Liver (tissue), 9 donors: Measurements from ENCODE around the gene PTH1R. TPM values are rescaled to one million over a fixed set of nuclear protein-coding genes. Genes with fewer than 3 reads are reported as not detected.
A peak's percentile ranks its signal among the peaks of the same experiment; 100 is the strongest.

Source experiments
- DNase-seq: peaks from one replicate; pipeline ENCODE4 v3.0.0-alpha.2; 2017; ENCODE audit warnings: low spot score
- H3K27ac ChIP-seq, 2 donors: one replicate each; pipeline ENCODE4 v1.7.0; 2013; ENCODE audit warnings: inconsistent platforms in 2 of 2, low read length in 2 of 2, control low read depth in 1 of 2, low read depth in 1 of 2, mild to moderate bottlenecking in 1 of 2
- H3K27me3 ChIP-seq, 4 donors: one replicate each; pipeline versions ENCODE4 v1.6.1 to v1.7.0; 2013; ENCODE audit warnings: low read length in 3 of 4, inconsistent platforms in 1 of 4, mild to moderate bottlenecking in 1 of 4, moderate library complexity in 1 of 4; ENCODE audit not compliant: control insufficient read depth in 4 of 4, insufficient read depth in 4 of 4
- H3K36me3 ChIP-seq, 4 donors: one replicate each; pipeline versions ENCODE4 v1.6.1 to v1.7.0; 2013; ENCODE audit warnings: low read length in 3 of 4, mild to moderate bottlenecking in 3 of 4, low read depth in 1 of 4, moderate library complexity in 1 of 4; ENCODE audit not compliant: control insufficient read depth in 4 of 4, insufficient read depth in 3 of 4
- H3K4me1 ChIP-seq, 4 donors: one replicate each; pipeline versions ENCODE4 v1.6.1 to v1.7.0; 2013; ENCODE audit warnings: low read length in 3 of 4, mild to moderate bottlenecking in 3 of 4, moderate library complexity in 1 of 4; ENCODE audit not compliant: control insufficient read depth in 4 of 4, insufficient read depth in 4 of 4
- H3K4me3 ChIP-seq, 3 donors: one replicate each; pipeline versions ENCODE4 v1.6.1 to v1.7.0; 2013; ENCODE audit warnings: low read length in 3 of 3, control low read depth in 1 of 3, low read depth in 1 of 3, mild to moderate bottlenecking in 1 of 3
- H3K9ac ChIP-seq, 2 donors: one replicate each; pipeline ENCODE4 v1.7.0; 2013; ENCODE audit warnings: low read length in 2 of 2, mild to moderate bottlenecking in 2 of 2, moderate library complexity in 2 of 2, control low read depth in 1 of 2, low read depth in 1 of 2
- H3K9me3 ChIP-seq, 4 donors: one replicate each; pipeline versions ENCODE4 v1.6.1 to v1.7.0; 2013; ENCODE audit warnings: low read length in 3 of 4; ENCODE audit not compliant: control insufficient read depth in 4 of 4
- ATF3 ChIP-seq: IDR thresholded peaks from 2 replicates; pipeline ENCODE4 v1.6.1; 2016; ENCODE audit warnings: antibody characterized with exemption
- FOXA1 ChIP-seq: IDR thresholded peaks from 2 replicates; pipeline ENCODE4 v1.6.1; 2016; ENCODE audit warnings: antibody characterized with exemption
- FOXA2 ChIP-seq: IDR thresholded peaks from 2 replicates; pipeline ENCODE4 v1.6.1; 2016; ENCODE audit warnings: antibody characterized with exemption
- GABPA ChIP-seq, 2 donors: IDR thresholded peaks in 1 of 2; conservative IDR thresholded peaks in 1 of 2; 2 replicates each; pipeline ENCODE4 v1.6.1; 2016; ENCODE audit warnings: antibody characterized with exemption in 2 of 2, mild to moderate bottlenecking in 1 of 2, moderate library complexity in 1 of 2
- HNF4G ChIP-seq: IDR thresholded peaks from 2 replicates; pipeline ENCODE4 v1.6.1; 2016; ENCODE audit warnings: antibody characterized with exemption
- JUND ChIP-seq, 2 donors: IDR thresholded peaks; 2 replicates each; pipeline ENCODE4 v1.6.1; 2016; ENCODE audit warnings: antibody characterized with exemption in 2 of 2
- MAX ChIP-seq: IDR thresholded peaks from 2 replicates; pipeline ENCODE4 v1.6.1; 2016; ENCODE audit warnings: antibody characterized with exemption
- NR2F2 ChIP-seq: IDR thresholded peaks from 2 replicates; pipeline ENCODE4 v1.6.1; 2016; ENCODE audit warnings: antibody characterized with exemption
- RXRA ChIP-seq, 2 donors: IDR thresholded peaks; 2 replicates each; pipeline ENCODE4 v1.6.1; 2017 to 2018; ENCODE audit warnings: antibody characterized with exemption in 2 of 2, mild to moderate bottlenecking in 1 of 2
- SP1 ChIP-seq: IDR thresholded peaks from 2 replicates; pipeline ENCODE4 v1.6.1; 2018; ENCODE audit warnings: antibody characterized with exemption, mild to moderate bottlenecking
- YY1 ChIP-seq: IDR thresholded peaks from 2 replicates; pipeline ENCODE4 v1.6.1; 2016; ENCODE audit warnings: antibody characterized with exemption, mild to moderate bottlenecking
- ZBTB33 ChIP-seq: IDR thresholded peaks from 2 replicates; pipeline ENCODE4 v1.6.1; 2016; ENCODE audit warnings: antibody characterized with exemption
- WGBS: extraction: QIAGEN DNeasy Blood & Tissue Kit; methylation state at CpG from one replicate; pipeline ENCODE4 v1.1.7; 2013; 5-methylcytosine and 5-hydroxymethylcytosine counted together
- polyA plus RNA-seq, 2 donors: library from polyadenylated mRNA; stranded (reverse) in 1 of 2; unstranded in 1 of 2; fragments of 200-250 nt in 1 of 2; fragments of >200 nt in 1 of 2; fragmentation: Nextera tagmentation in 1 of 2; extraction: Ambion mirVana in 1 of 2; gene quantifications; one replicate each; pipeline versions ENCODE4 v1.2.1 to v1.2.3, GENCODE V29; 2013 to 2015
- total RNA-seq, 2 donors: library from RNA; depleted of rRNA; stranded (reverse); fragments of >200 nt; gene quantifications; one replicate each; pipeline ENCODE4 v1.2.3, GENCODE V29; 2014
- TF ChIP-seq, protein P1 (sequence below): IDR thresholded peaks from 2 replicates; pipeline ENCODE4 v1.6.1; 2016; ENCODE audit warnings: antibody characterized with exemption, mild to moderate bottlenecking
- donor health status: healthy.
- donor health status: healthy.
- donor health status: healthy.
- donor health status: healthy.
- donor health status: healthy.

PTH1R gene
- total and polyA plus RNA-seq, 4 donors: 7.2 to 28.4 (median 23.6) TPM

GRCh38 chr3:46946416-46946815, 68.9 kb downstream of the PTH1R start:
- TF ChIP-seq, protein P1, sequence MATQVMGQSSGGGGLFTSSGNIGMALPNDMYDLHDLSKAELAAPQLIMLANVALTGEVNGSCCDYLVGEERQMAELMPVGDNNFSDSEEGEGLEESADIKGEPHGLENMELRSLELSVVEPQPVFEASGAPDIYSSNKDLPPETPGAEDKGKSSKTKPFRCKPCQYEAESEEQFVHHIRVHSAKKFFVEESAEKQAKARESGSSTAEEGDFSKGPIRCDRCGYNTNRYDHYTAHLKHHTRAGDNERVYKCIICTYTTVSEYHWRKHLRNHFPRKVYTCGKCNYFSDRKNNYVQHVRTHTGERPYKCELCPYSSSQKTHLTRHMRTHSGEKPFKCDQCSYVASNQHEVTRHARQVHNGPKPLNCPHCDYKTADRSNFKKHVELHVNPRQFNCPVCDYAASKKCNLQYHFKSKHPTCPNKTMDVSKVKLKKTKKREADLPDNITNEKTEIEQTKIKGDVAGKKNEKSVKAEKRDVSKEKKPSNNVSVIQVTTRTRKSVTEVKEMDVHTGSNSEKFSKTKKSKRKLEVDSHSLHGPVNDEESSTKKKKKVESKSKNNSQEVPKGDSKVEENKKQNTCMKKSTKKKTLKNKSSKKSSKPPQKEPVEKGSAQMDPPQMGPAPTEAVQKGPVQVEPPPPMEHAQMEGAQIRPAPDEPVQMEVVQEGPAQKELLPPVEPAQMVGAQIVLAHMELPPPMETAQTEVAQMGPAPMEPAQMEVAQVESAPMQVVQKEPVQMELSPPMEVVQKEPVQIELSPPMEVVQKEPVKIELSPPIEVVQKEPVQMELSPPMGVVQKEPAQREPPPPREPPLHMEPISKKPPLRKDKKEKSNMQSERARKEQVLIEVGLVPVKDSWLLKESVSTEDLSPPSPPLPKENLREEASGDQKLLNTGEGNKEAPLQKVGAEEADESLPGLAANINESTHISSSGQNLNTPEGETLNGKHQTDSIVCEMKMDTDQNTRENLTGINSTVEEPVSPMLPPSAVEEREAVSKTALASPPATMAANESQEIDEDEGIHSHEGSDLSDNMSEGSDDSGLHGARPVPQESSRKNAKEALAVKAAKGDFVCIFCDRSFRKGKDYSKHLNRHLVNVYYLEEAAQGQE: no peak
- Histone ChIP-seq H3K27me3 (no peaks in the 10 kb centered on the region), H3K27ac (peak overlapping the region; percentile 7 to 70), H3K9me3 (no peaks in the 10 kb centered on the region), H3K9ac (no peak overlapping the region), H3K4me1 (peaks cover 47 to 86% (median 58%) of the 10 kb centered on the region in 4 donors), H3K36me3 (peaks cover 0 to 2% (median 0%) of the 10 kb centered on the region in 4 donors), H3K4me3 (no peak overlapping the region)
- no peak for DNase-seq
- 82% methylated on average over 6 of the region's 6 CpGs for WGBS

DNA sequence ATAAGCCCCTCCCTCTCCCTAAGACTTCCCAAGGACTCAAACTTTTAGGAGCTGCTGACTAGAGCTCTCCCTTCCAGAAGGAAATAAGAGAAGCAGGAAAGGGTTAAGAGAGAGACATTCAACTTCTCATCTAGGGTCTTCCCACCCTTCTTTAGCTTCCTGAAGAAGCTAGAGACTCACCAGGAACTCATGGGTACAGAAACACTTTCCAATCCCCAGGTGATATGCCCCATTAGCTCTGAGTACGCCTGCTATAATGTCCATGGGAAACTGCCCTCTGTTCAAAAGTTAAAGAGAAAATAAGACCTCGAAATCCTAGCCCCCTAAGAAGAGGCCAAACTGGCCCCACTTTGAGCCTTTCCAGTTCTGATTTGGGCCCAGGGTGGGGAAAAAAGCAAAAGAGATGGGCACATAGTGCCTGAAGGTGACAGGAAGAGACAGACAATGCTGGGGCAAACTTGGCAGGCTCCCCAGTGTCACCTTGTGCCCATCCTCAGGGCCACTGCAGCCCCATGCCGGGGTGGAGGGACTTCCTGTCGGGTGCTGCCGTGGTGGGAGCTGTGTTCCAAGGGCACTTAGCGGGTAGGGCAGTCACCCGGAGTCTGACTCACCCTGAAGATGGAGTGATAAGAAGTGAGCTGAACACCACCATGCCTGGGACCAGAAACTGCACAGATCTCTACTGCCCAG, 69.5 kb downstream of the PTH1R start:
- H3K36me3 ChIP-seq: peaks cover 0 to 2% (median 0%) of the 10 kb centered on the region in 4 donors
- TF ChIP-seq GABPA (IDR thresholded peaks at IDR 0.05 in 1 of 2, conservative IDR thresholded peaks at IDR 0.05 in 1 of 2) (no peak), ATF3 (no peak), RXRA (IDR thresholded peaks at IDR 0.05) (no peak), NR2F2 (no peak), HNF4G (no peak), FOXA2 (no peak), SP1 (no peak), FOXA1 (no peak), JUND (IDR thresholded peaks at IDR 0.05) (no peak), YY1 (no peak), ZBTB33 (no peak), MAX (no peak)
- TF ChIP-seq, protein P1: no peak
- H3K4me1 ChIP-seq: peaks cover 47 to 88% (median 58%) of the 10 kb centered on the region in 4 donors
- H3K4me3 ChIP-seq: no peak overlapping the region
- no peaks in the 10 kb centered on the region for H3K27me3 ChIP-seq
- H3K9me3 ChIP-seq: no peaks in the 10 kb centered on the region
- H3K27ac ChIP-seq: peak overlapping the region; percentile 47 to 70
- DNase-seq: no peak
- WGBS: 58% methylated on average over 7 of the region's 7 CpGs
- no peak overlapping the region for H3K9ac ChIP-seq
